OCI-LY3 (cell line): ENCODE data around the gene CSPG4.

Experiments
- H2AFZ ChIP-seq: fragments of 200-600, 300-600 bp; shearing (Covaris generic); 2 replicates; pipeline ENCODE4 v1.6.0; 2014; ENCODE audit warnings: antibody characterized with exemption, low read depth, low read length
- H3K27ac ChIP-seq: fragments of 200-600, 300-600 bp; sonication (generic); 2 replicates; pipeline ENCODE4 v1.5.1; 2014; ENCODE audit warnings: mild to moderate bottlenecking, low read length, moderate library complexity, mixed read lengths
- H3K27me3 ChIP-seq: fragments of 200-600, 300-600 bp; sonication (generic); 2 replicates; pipeline ENCODE4 v1.6.1; 2014; ENCODE audit warnings: low read depth, low read length, mixed read lengths
- H3K36me3 ChIP-seq: fragments of 200-600, 300-600 bp; sonication (generic); replicated peaks from 2 replicates; pipeline ENCODE3; 2014; ENCODE audit warnings: low read depth, low read length, mixed read lengths
- H3K4me1 ChIP-seq: fragments of 300-600, 200-600 bp; sonication (generic); 2 replicates; pipeline ENCODE4 v1.6.1; 2014; ENCODE audit warnings: low read length, mixed read lengths
- H3K4me2 ChIP-seq: fragments of 200-600, 300-600 bp; sonication (generic); 2 replicates; pipeline ENCODE4 v1.6.1; 2014; ENCODE audit warnings: low read length, mixed read lengths
- H3K4me3 ChIP-seq: fragments of 300-600, 200-600 bp; sonication (generic); 2 replicates; pipeline ENCODE4 v1.5.1; 2014; ENCODE audit warnings: antibody characterized with exemption, mild to moderate bottlenecking, low read length, moderate library complexity
- H3K79me2 ChIP-seq: fragments of 300-600, 200-600 bp; shearing (Covaris generic); 2 replicates; pipeline ENCODE4 v1.6.1; 2014; ENCODE audit warnings: mild to moderate bottlenecking, low read length, mixed read lengths
- H3K9ac ChIP-seq: fragments of 300-600, 200-600 bp; shearing (Covaris generic); 2 replicates; pipeline ENCODE4 v1.6.0; 2014; ENCODE audit warnings: mild to moderate bottlenecking, low read length, moderate library complexity
- H3K9me3 ChIP-seq: fragments of 200-600, 300-600 bp; shearing (Covaris generic); 2 replicates; pipeline ENCODE4 v1.6.1; 2014; ENCODE audit warnings: low read length, mixed read lengths; ENCODE audit not compliant: insufficient read depth
- H4K20me1 ChIP-seq: fragments of 200-600, 300-600 bp; sonication (generic); 2 replicates; pipeline ENCODE4 v1.6.1; 2016; ENCODE audit warnings: low read length, mixed read lengths; ENCODE audit not compliant: insufficient read depth
- EZH2phosphoT487 ChIP-seq: fragments of 200-600 bp; shearing (Covaris generic); IDR thresholded peaks from 2 replicates; pipeline ENCODE4 v1.6.1; 2018; ENCODE audit warnings: antibody characterized with exemption, mixed run types, low read depth
- TF ChIP-seq, protein P1 (sequence below): fragments of 200-600, 300-600 bp; sonication (generic); IDR thresholded peaks from 2 replicates; pipeline ENCODE4 v1.5.1; 2014; ENCODE audit warnings: antibody characterized with exemption, low read length, low read depth

Gene CSPG4

DNA sequence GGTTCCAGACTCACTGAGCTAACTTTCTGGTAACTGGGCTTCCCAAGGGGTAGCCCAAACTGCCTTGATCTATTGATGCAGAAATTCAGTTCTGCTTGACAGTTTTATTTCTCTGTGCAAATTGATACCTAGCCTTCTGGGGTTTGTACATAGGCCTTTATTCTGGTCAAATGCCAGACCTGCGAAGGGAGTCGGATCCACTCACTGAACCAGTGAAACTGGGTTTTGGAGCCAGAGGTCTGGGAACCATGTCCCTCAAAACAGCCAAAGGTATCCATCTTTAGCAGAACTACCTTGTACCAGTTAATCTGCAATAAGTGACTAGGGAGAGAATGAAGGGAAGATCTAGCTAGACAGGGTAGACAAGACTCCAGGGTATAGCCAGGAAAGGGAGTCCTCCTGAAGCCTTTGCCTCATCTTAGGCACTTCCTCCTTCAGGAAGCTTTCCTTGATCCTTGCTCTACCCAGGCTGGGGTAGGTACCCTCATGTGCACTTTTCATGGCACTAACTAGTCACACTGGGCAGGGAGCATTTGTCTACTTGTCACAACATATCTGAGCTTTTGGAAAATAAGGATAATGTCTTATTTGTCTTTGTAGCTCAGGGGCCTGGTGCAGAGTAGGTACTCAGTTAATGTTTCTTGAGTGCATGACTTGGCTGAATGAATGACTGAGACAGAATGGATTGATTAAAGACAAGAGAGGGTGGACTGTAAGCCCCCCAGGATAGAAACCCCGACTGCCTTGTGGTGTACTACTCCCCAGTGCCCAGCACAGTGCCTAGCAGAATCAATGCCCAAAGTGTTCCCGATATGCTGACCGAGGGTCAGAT, 66.3 kb downstream of the CSPG4 start:
- Histone ChIP-seq H3K4me3 (peak overlapping the region; percentile 87), H3K27me3 (peaks cover 29% of the 10 kb centered on the region)

DNA sequence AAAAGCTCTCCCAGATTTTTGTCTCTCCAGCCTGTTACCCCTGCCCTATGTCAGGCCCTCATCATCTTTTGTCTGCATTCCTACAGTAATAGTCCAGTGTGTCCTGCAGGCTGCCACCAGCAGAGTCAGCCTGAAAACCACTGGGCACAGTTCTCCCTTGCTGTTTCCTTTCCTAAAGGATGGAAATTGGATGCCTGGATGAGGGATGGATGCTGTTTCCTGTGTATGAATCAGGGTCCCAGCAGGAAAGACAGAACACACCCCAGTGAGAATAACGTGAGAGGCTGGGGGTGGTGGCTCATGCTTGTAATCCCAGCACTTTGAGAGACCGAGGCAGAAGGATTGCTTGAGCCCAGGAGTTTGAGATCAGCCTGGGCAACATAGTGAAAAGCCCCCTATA, 68.3 kb downstream of the CSPG4 start:
- no peak overlapping the region for H3K27ac ChIP-seq
- H3K4me1 ChIP-seq = peaks cover 10% of the 10 kb centered on the region; the same call in 1 of the 2 replicates
- no peak overlapping the region for H3K9ac ChIP-seq
- H3K4me2 ChIP-seq = no peak overlapping the region
- no peak overlapping the region for H3K4me3 ChIP-seq
- TF ChIP-seq EZH2phosphoT487 = no peak
- TF ChIP-seq, protein P1, sequence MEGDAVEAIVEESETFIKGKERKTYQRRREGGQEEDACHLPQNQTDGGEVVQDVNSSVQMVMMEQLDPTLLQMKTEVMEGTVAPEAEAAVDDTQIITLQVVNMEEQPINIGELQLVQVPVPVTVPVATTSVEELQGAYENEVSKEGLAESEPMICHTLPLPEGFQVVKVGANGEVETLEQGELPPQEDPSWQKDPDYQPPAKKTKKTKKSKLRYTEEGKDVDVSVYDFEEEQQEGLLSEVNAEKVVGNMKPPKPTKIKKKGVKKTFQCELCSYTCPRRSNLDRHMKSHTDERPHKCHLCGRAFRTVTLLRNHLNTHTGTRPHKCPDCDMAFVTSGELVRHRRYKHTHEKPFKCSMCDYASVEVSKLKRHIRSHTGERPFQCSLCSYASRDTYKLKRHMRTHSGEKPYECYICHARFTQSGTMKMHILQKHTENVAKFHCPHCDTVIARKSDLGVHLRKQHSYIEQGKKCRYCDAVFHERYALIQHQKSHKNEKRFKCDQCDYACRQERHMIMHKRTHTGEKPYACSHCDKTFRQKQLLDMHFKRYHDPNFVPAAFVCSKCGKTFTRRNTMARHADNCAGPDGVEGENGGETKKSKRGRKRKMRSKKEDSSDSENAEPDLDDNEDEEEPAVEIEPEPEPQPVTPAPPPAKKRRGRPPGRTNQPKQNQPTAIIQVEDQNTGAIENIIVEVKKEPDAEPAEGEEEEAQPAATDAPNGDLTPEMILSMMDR = no peak
- H3K79me2 ChIP-seq = peaks cover 6% of the 10 kb centered on the region
- no peaks in the 10 kb centered on the region for H3K36me3 ChIP-seq
- no peak overlapping the region for H2AFZ ChIP-seq
- H3K27me3 ChIP-seq = peaks cover 29% of the 10 kb centered on the region
- no peaks in the 10 kb centered on the region for H3K9me3 ChIP-seq
- H4K20me1 ChIP-seq = no peaks in the 10 kb centered on the region

More for the DNA sequence above, 66.3 kb downstream of the CSPG4 start:
- Histone ChIP-seq H3K9me3 (no peaks in the 10 kb centered on the region), H4K20me1 (no peaks in the 10 kb centered on the region), H3K4me1 (peaks cover 10% of the 10 kb centered on the region; the same call in 1 of the 2 replicates), H3K79me2 (no peaks in the 10 kb centered on the region), H2AFZ (peak overlapping the region; percentile 88; the same call in 1 of the 2 replicates), H3K27ac (no peak overlapping the region), H3K36me3 (no peaks in the 10 kb centered on the region), H3K4me2 (peak overlapping the region; percentile 71), H3K9ac (no peak overlapping the region; the same call in 1 of the 2 replicates)
- TF ChIP-seq, protein P1 = no peak
- TF ChIP-seq EZH2phosphoT487 = no peak

DNA sequence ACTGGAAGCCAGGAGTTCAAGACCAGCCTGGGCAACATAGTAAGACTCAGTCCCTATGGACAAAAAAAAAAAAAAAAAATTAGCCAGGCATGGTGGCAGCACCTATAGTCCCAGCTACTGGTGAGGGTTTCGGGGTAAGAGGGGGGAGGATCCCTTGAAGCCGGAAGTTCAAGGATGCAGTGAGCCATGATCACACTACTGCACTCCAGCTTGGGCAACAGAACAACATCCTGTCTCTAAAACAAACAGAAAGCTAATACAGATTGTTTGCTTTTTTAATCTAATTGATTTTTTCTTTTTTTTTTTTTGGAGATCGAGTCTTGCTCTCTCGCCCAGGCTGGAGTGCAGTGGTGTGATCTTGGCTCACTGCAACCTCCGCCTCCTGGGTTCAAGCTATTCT, 71.0 kb downstream of the CSPG4 start:
- peaks cover 33% of the 10 kb centered on the region for H3K79me2 ChIP-seq
- H2AFZ ChIP-seq = no peak overlapping the region
- no peak overlapping the region for H3K4me2 ChIP-seq
- TF ChIP-seq EZH2phosphoT487 = no peak
- TF ChIP-seq, protein P1 = no peak
- peaks cover 8% of the 10 kb centered on the region for H3K27me3 ChIP-seq
- H3K9ac ChIP-seq = no peak overlapping the region
- no peak overlapping the region for H3K4me3 ChIP-seq
- H3K4me1 ChIP-seq = peaks cover 15% of the 10 kb centered on the region
- no peak overlapping the region for H3K27ac ChIP-seq
- H4K20me1 ChIP-seq = peaks cover 18% of the 10 kb centered on the region
- no peaks in the 10 kb centered on the region for H3K9me3 ChIP-seq
- peaks cover 19% of the 10 kb centered on the region for H3K36me3 ChIP-seq

DNA sequence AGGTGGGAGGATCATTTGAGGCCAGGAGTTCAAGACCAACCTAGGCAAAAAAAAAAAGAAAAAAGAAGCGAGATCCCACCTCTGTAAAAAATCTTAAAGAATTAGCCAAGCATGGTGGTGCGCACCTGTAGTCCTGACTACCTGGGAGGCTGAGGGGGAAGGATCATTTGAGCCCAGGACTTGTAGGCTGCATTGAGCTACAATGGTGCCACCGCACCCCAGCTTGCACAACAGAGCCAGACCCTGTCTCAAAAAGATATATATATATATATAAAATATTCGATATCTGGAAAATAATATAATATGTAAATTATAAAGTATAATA, 71.5 kb downstream of the CSPG4 start:
- peak overlapping the region; percentile 69 for H3K27ac ChIP-seq
- no peak for TF ChIP-seq EZH2phosphoT487
- TF ChIP-seq, protein P1 = no peak
- peaks cover 36% of the 10 kb centered on the region for H3K79me2 ChIP-seq
- peaks cover 19% of the 10 kb centered on the region for H3K36me3 ChIP-seq
- H3K4me3 ChIP-seq = peak overlapping the region; percentile 89
- peaks cover 3% of the 10 kb centered on the region for H3K27me3 ChIP-seq
- peaks cover 15% of the 10 kb centered on the region for H3K4me1 ChIP-seq
- H2AFZ ChIP-seq = no peak overlapping the region
- H4K20me1 ChIP-seq = peaks cover 18% of the 10 kb centered on the region
- peak overlapping the region; percentile 79 for H3K9ac ChIP-seq
- H3K9me3 ChIP-seq = no peaks in the 10 kb centered on the region
- peak overlapping the region; percentile 85 for H3K4me2 ChIP-seq
